GM12878 (cell line): ENCODE results near the gene XIAP. TPM values are rescaled to one million over a fixed set of nuclear protein-coding genes. Genes with fewer than 3 reads are reported as not detected.

Source experiments
- ATAC-seq: fragments of 200-7000 bp; cut with Tn5 transposase; 3 replicates; pipeline ENCODE4 v1.9.1; 2020; ENCODE audit warnings: mild to moderate bottlenecking, moderate library complexity
- BruUV-seq: library from RNA; stranded (reverse); fragments of 400-500 nt; replicated peaks from 2 replicates; lab custom pipeline; 2021; lab: Mats Ljungman, UMichigan
- CTCF ChIA-PET: fragments of 300-600 bp; sonication (Branson Sonifier 250); formaldehyde crosslinking; extraction: SDS; loops from one replicate; lab custom pipeline; 2021; ENCODE audit warnings: inconsistent platforms; lab: Yijun Ruan, JAX
- POLR2A ChIA-PET: fragments of 350-600 bp; formaldehyde crosslinking; extraction: SDS; loops from one replicate; lab custom pipeline; 2021; ENCODE audit warnings: inconsistent platforms; lab: Charles Lee
- RAD21 ChIA-PET: fragments of 300-600 bp; sonication (Branson Sonifier 250); formaldehyde crosslinking; loops from one replicate; lab custom pipeline; 2023; ENCODE audit warnings: antibody characterized with exemption; ENCODE audit not compliant: unreplicated experiment; lab: Charles Lee
- SMC1A ChIA-PET: fragments of 300-600 bp; sonication (Branson Sonifier 250); formaldehyde crosslinking; loops from one replicate; lab custom pipeline; 2023; ENCODE audit not compliant: unreplicated experiment, uncharacterized antibody; lab: Charles Lee
- DNase-seq: peaks from one replicate; pipeline ENCODE4 v3.0.0-alpha.2; 2011; ENCODE audit warnings: low read depth, low spot score
- FAIRE-seq: peaks from 3 replicates; lab custom pipeline; 2011; peaks lifted over from hg19 to GRCh38; lab: Jason Lieb, UNC
- H2AFZ ChIP-seq: 2 replicates; pipeline ENCODE4 v1.6.0; 2011; ENCODE audit warnings: low read depth, low read length, control low read depth; ENCODE audit not compliant: control insufficient read depth
- H3K27ac ChIP-seq: 2 replicates; pipeline ENCODE4 v1.5.1; 2011; ENCODE audit warnings: control low read depth; ENCODE audit not compliant: control insufficient read depth, insufficient read depth
- H3K27me3 ChIP-seq, 2 experiments: replicated peaks in 1 of 2; 2 replicates each; pipeline versions ENCODE4 v1.6.0 to v1.6.1; 2011; ENCODE audit warnings: low read length in 1 of 2; ENCODE audit not compliant: control insufficient read depth in 2 of 2, insufficient read depth in 2 of 2
- H3K36me3 ChIP-seq, 2 experiments: 2 replicates each; pipeline ENCODE4 v1.5.1; 2011; ENCODE audit warnings: low read length in 1 of 2; ENCODE audit not compliant: control insufficient read depth in 2 of 2, insufficient read depth in 2 of 2
- H3K4me1 ChIP-seq: 2 replicates; pipeline ENCODE4 v1.6.1; 2011; ENCODE audit warnings: mild to moderate bottlenecking, low read length, moderate library complexity, mixed read lengths; ENCODE audit not compliant: control insufficient read depth, insufficient read depth
- H3K4me2 ChIP-seq: 2 replicates; pipeline ENCODE4 v1.6.0; 2011; ENCODE audit warnings: control low read depth; ENCODE audit not compliant: control insufficient read depth, insufficient read depth
- H3K4me3 ChIP-seq: fragments of 200-600 bp; sonication (generic); 2 replicates; pipeline ENCODE4 v1.5.1; 2016
- H3K79me2 ChIP-seq: 2 replicates; pipeline ENCODE4 v1.6.0; 2011; ENCODE audit warnings: low read length; ENCODE audit not compliant: control insufficient read depth, insufficient read depth
- H3K9ac ChIP-seq: 2 replicates; pipeline ENCODE4 v1.8.0; 2011; ENCODE audit warnings: low read length, control low read depth, mixed read lengths; ENCODE audit not compliant: control insufficient read depth, insufficient read depth
- H3K9me3 ChIP-seq: replicated peaks from 3 replicates; pipeline ENCODE4 v1.5.1; 2011; ENCODE audit warnings: mild to moderate bottlenecking, low read length; ENCODE audit not compliant: control insufficient read depth, insufficient read depth
- H4K20me1 ChIP-seq: 2 replicates; pipeline ENCODE4 v1.6.0; 2011; ENCODE audit not compliant: control insufficient read depth, insufficient read depth
- ATF3 ChIP-seq: IDR thresholded peaks from 2 replicates; pipeline ENCODE4 v1.6.1; 2011; ENCODE audit warnings: low read depth, mild to moderate bottlenecking, low read length, moderate library complexity, borderline replicate concordance; ENCODE audit errors: extremely low read depth
- BCL11A ChIP-seq: IDR thresholded peaks from 2 replicates; pipeline ENCODE4 v1.6.1; 2011; ENCODE audit warnings: low read depth, low read length
- CREM ChIP-seq: IDR thresholded peaks from 2 replicates; pipeline ENCODE4 v1.6.1; 2014; ENCODE audit warnings: antibody characterized with exemption, low read depth
- DPF2 ChIP-seq: fragments of 450-650 bp; IDR thresholded peaks from 2 replicates; pipeline ENCODE4 v1.6.1; 2017; ENCODE audit warnings: mild to moderate bottlenecking
- EGR1 ChIP-seq, 2 experiments: IDR thresholded peaks; 1 replicate in 1 of 2; 2 replicates in 1 of 2; pipeline ENCODE4 v1.6.1; 2011 to 2012; ENCODE audit warnings: low read depth in 2 of 2, low read length in 2 of 2, borderline replicate concordance in 1 of 2, mild to moderate bottlenecking in 1 of 2, moderate library complexity in 1 of 2
- EP300 ChIP-seq, 2 experiments: fragments of 150-350 bp in 1 of 2; IDR thresholded peaks; 2 replicates each; pipeline ENCODE4 v1.6.1; 2011 to 2012; ENCODE audit warnings: low read depth in 2 of 2, low read length in 2 of 2, borderline replicate concordance in 1 of 2, improper control_type of control experiment in 1 of 2, inconsistent platforms in 1 of 2; ENCODE audit not compliant: control insufficient read depth in 1 of 2
- GABPA ChIP-seq: IDR thresholded peaks from 2 replicates; pipeline ENCODE4 v1.6.1; 2014; ENCODE audit warnings: antibody characterized with exemption, low read depth, mild to moderate bottlenecking, inconsistent platforms
- IKZF1 ChIP-seq: fragments of 450-650 bp; conservative IDR thresholded peaks from 2 replicates; pipeline ENCODE4 v1.6.1; 2017; ENCODE audit warnings: antibody characterized with exemption, mild to moderate bottlenecking
- IKZF2 ChIP-seq, 2 experiments: fragments of 450-650 bp; IDR thresholded peaks; 2 replicates each; pipeline ENCODE4 v1.6.1; 2017; ENCODE audit warnings: mild to moderate bottlenecking in 2 of 2, moderate library complexity in 2 of 2
- NBN ChIP-seq: fragments of 450-650 bp; IDR thresholded peaks from 2 replicates; pipeline ENCODE4 v1.6.1; 2016
- PAX5 ChIP-seq: IDR thresholded peaks from 2 replicates; pipeline ENCODE4 v1.6.1; 2011; ENCODE audit warnings: low read depth, low read length, borderline replicate concordance
- POU2F2 ChIP-seq: IDR thresholded peaks from 3 replicates; pipeline ENCODE4 v1.6.1; 2011; ENCODE audit warnings: low read depth, mild to moderate bottlenecking, low read length, borderline replicate concordance
- RUNX3 ChIP-seq: IDR thresholded peaks from 2 replicates; pipeline ENCODE4 v1.6.1; 2012; ENCODE audit warnings: low read length, inconsistent platforms
- SKIL ChIP-seq: fragments of 450-650 bp; IDR thresholded peaks from 2 replicates; pipeline ENCODE4 v1.6.1; 2017; ENCODE audit warnings: mild to moderate bottlenecking, low read depth, inconsistent platforms; ENCODE audit not compliant: poor library complexity, severe bottlenecking
- TBL1XR1 ChIP-seq: IDR thresholded peaks from 2 replicates; pipeline ENCODE4 v1.6.1; 2012; ENCODE audit warnings: low read depth, low read length, improper control_type of control experiment
- ZBTB40 ChIP-seq: fragments of 450-650 bp; IDR thresholded peaks from 2 replicates; pipeline ENCODE4 v1.6.1; 2016; ENCODE audit warnings: mild to moderate bottlenecking, moderate library complexity, borderline replicate concordance
- ZNF207 ChIP-seq: fragments of 450-650 bp; IDR thresholded peaks from 2 replicates; pipeline ENCODE4 v1.6.1; 2014; ENCODE audit warnings: antibody characterized with exemption, mild to moderate bottlenecking, borderline replicate concordance
- ZNF274 ChIP-seq: IDR thresholded peaks from one replicate; pipeline ENCODE4 v1.8.0; 2011; ENCODE audit not compliant: insufficient read length, insufficient read depth
- WGBS: methylation state at CpG from one replicate; pipeline ENCODE4 v1.1.6; 2016; ENCODE audit warnings: low lambda C conversion rate; ENCODE audit not compliant: insufficient replicate concordance, insufficient coverage; ENCODE audit errors: missing lambda C conversion rate; 5-methylcytosine and 5-hydroxymethylcytosine counted together
- in situ Hi-C: fragments of 300-500 bp; cut with MboI; formaldehyde crosslinking; loops from 9 replicates; pipeline ENCODE4 v1.14.3; 2018; ENCODE audit warnings: mixed read lengths
- intact Hi-C: fragments of 100-400 bp; cut with micrococcal nuclease; formaldehyde crosslinking; loops from one replicate; pipeline ENCODE4 v1.14.2; 2022; ENCODE audit not compliant: unreplicated experiment
- polyA plus RNA-seq, 11 experiments: library from polyadenylated mRNA; depleted of rRNA in 4 of 11; unstranded in 6 of 11; stranded (reverse) in 5 of 11; fragments of >200 nt; fragmentation: Nextera tagmentation in 4 of 11; fragmentation: Illumina TruSeq in 1 of 11; extraction: Ambion mirVana in 4 of 11; extraction: Trizol in 1 of 11; gene quantifications; 1 replicate in 1 of 11; 2 replicates in 10 of 11; pipeline versions ENCODE4 v1.2.1 to v1.2.3, GENCODE V29; 2011 to 2016; ENCODE audit warnings: inconsistent platforms in 2 of 11, missing spikeins in 2 of 11, low read depth in 1 of 11
- total RNA-seq, 4 experiments: library from RNA; depleted of rRNA in 3 of 4; stranded (reverse); fragments of >200 nt in 3 of 4; fragmentation: Illumina TruSeq in 1 of 4; extraction: Trizol in 1 of 4; gene quantifications; 2 replicates each; pipeline versions ENCODE4 v1.2.1 to v1.2.3, GENCODE V29; 2013 to 2021

XIAP gene
- total and polyA plus RNA-seq, 10 of the 15 experiments (the other 5 are each of a cell fraction or from before 2014, with no cell fraction given), result 3.3 to 21.1 (median 14.5) TPM

GRCh38 chrX:123830309-123830708 lies 29.5 kb upstream of the XIAP start:
- POLR2A ChIA-PET, result interaction anchor here (0.6 to 0.7 kb wide), 3 partner anchors 9 to 422 kb away, joined by 3 to 8 read pairs (median 6); no protein-coding TSS in a partner anchor
- H3K4me1 ChIP-seq, result no peaks in the 10 kb centered on the region; the same call in 1 of the 2 replicates
- no peak for TF ChIP-seq ZBTB40
- no peak for TF ChIP-seq ZNF274
- peak; percentile 23 for TF ChIP-seq SKIL
- peak in 1 of 2 experiments; percentile 66; a peak in 2 of 4 replicates for TF ChIP-seq EP300 (IDR thresholded peaks at IDR 0.05; ENCODE audit: borderline replicate concordance in 1 of 2, control insufficient read depth in 1 of 2, low read depth in 2 of 2, low read length in 2 of 2)
- peak; percentile 75 for TF ChIP-seq RUNX3
- TF ChIP-seq GABPA, result no peak
- no peak for TF ChIP-seq ZNF207
- TF ChIP-seq TBL1XR1, result no peak
- 0 out of 3 replicates have a peak, but pooled peaks have one; percentile 50 for TF ChIP-seq POU2F2
- TF ChIP-seq ATF3, result no peak
- TF ChIP-seq IKZF2 (IDR thresholded peaks at IDR 0.05), result peak; percentile 80 to 83; a peak in 2 of 4 replicates
- TF ChIP-seq CREM, result peak; percentile 55
- peak; percentile 71; the same call in 1 of the 2 replicates for TF ChIP-seq DPF2
- peak; percentile 35; the same call in 1 of the 2 replicates for TF ChIP-seq BCL11A
- TF ChIP-seq EGR1 (IDR thresholded peaks at IDR 0.05; ENCODE audit: borderline replicate concordance in 1 of 2, low read depth in 2 of 2, low read length in 2 of 2), result peak in 1 of 2 experiments; percentile 35; a peak in 1 of 3 replicates
- TF ChIP-seq IKZF1, result peak; percentile 84
- TF ChIP-seq PAX5, result peak; percentile 83; the same call in 1 of the 2 replicates
- peak; percentile 29; the same call in 1 of the 2 replicates for TF ChIP-seq NBN

More at GRCh38 chrX:123830309-123830708, 29.5 kb upstream of the XIAP start:
- ChIA-PET RAD21 (interaction anchor here (0.9 to 1.3 kb wide), 4 partner anchors 29 to 187 kb away, joined by 3 to 9 read pairs (median 3); partner anchors contain the start of gene XIAP), SMC1A (interaction anchor here (0.8 to 1.6 kb wide), 3 partner anchors 47 to 128 kb away, joined by 3 to 6 read pairs (median 6); no protein-coding TSS in a partner anchor), CTCF (interaction anchor here (1.0 to 1.8 kb wide), 4 partner anchors 30 to 56 kb away, joined by 4 to 19 read pairs (median 6); no protein-coding TSS in a partner anchor)
- in situ Hi-C loops (loop anchor here (10.0 kb wide), 1 partner anchor 124 kb away; no protein-coding TSS in a partner anchor), intact Hi-C loops (loop anchor here (5.0 to 10.0 kb wide), 3 partner anchors 52 to 264 kb away; no protein-coding TSS in a partner anchor)
- ATAC-seq, result peak; percentile 89
- Histone ChIP-seq H3K4me3 (no peak overlapping the region), H3K36me3 (no peaks in the 10 kb centered on the region), H3K79me2 (no peaks in the 10 kb centered on the region), H3K4me2 (peak overlapping the region; percentile 44), H4K20me1 (no peaks in the 10 kb centered on the region), H2AFZ (no peak overlapping the region), H3K9ac (no peak overlapping the region), H3K9me3 (no peaks in the 10 kb centered on the region), H3K27ac (no peak overlapping the region), H3K27me3 (no peaks in the 10 kb centered on the region)
- no TSS peak for BruUV-seq
- DNase-seq, result peak; percentile 64
- 22% methylated on average over 5 of the region's 6 CpGs for WGBS
- FAIRE-seq, result no peak
